H1 (cell line): Measurements from ENCODE around the gene GSTO1.

ENCODE experiments used
- CTCF ChIP-seq, 3 experiments: IDR thresholded peaks; 1 replicate in 2 of 3; 2 replicates in 1 of 3; pipeline versions ENCODE4 v1.5.1 to v1.6.1; 2011; ENCODE audit warnings: low read length in 3 of 3, mild to moderate bottlenecking in 3 of 3, inconsistent platforms in 2 of 3, low read depth in 1 of 3, moderate library complexity in 1 of 3; ENCODE audit not compliant: insufficient read depth in 1 of 3; ENCODE audit errors: control extremely low read depth in 1 of 3
- GABPA ChIP-seq: IDR thresholded peaks from 2 replicates; pipeline ENCODE4 v1.6.1; 2011; ENCODE audit warnings: mild to moderate bottlenecking, low read length, moderate library complexity, borderline replicate concordance; ENCODE audit not compliant: insufficient read depth
- SP1 ChIP-seq: IDR thresholded peaks from 2 replicates; pipeline ENCODE4 v1.6.1; 2011; ENCODE audit warnings: low read depth, low read length

GRCh38 chr10:104288355-104288754 lies 33.7 kb downstream of the GSTO1 start:
- TF ChIP-seq CTCF (IDR thresholded peaks at IDR 0.05; ENCODE audit: control extremely low read depth in 1 of 3, insufficient read depth in 1 of 3, low read depth in 1 of 3, low read length in 3 of 3) (no peak), GABPA (no peak), SP1 (no peak)
